Stimulated activated CD4-positive, alpha-beta T cell treated with anti-CD3 and anti-CD28 coated beads, Interleukin-1b, Interleukin-23, amount 100 ng/mL, for 4 hours (primary cell): Measurements from ENCODE around the gene C19orf81.

Source experiments
- DNase-seq, 2 donors: peaks; one replicate each; pipeline ENCODE4 v3.0.0-alpha.2; 2020; ENCODE audit warnings: low read depth in 2 of 2

Gene C19orf81

GRCh38 chr19:50629194-50629593 is 20.1 kb upstream of the C19orf81 start:
- no peak for DNase-seq

- DNase-seq, result no peak
Measured at GRCh38 chr19:50629801-50630200, 19.4 kb upstream of the C19orf81 start.

GRCh38 chr19:50632151-50632835 is 17.0 kb upstream of the C19orf81 start:
- DNase-seq, result no peak

GRCh38 chr19:50633359-50633758 is 15.9 kb upstream of the C19orf81 start:
- no peak for DNase-seq

GRCh38 chr19:50633973-50634372 is 15.3 kb upstream of the C19orf81 start:
- DNase-seq, result no peak

GRCh38 chr19:50636317-50637085 is 12.7 kb upstream of the C19orf81 start:
- DNase-seq, result no peak

GRCh38 chr19:50638600-50638999 is 10.6 kb upstream of the C19orf81 start:
- DNase-seq, result no peak

- peak; percentile 8 to 34 for DNase-seq
Measured at GRCh38 chr19:50639121-50640112, 9.8 kb upstream of the C19orf81 start, which contains the start of gene SYT3. SYT3 (minus strand) TSS chr19:50639881; CDS start chr19:50637411, 2,470 bp downstream.

- DNase-seq, result no peak
Measured at GRCh38 chr19:50640368-50640767, 8.9 kb upstream of the C19orf81 start.

- no peak for DNase-seq
Measured at GRCh38 chr19:50644315-50644915, 4.8 kb upstream of the C19orf81 start.

GRCh38 chr19:50645107-50645506 is 4.1 kb upstream of the C19orf81 start:
- DNase-seq, result no peak

GRCh38 chr19:50646074-50646807 is 3.0 kb upstream of the C19orf81 start:
- no peak for DNase-seq

GRCh38 chr19:50647879-50648615 is 1.2 kb upstream of the C19orf81 start:
- DNase-seq, result no peak

GRCh38 chr19:50648659-50649058 is 586 bp upstream of the C19orf81 start:
- no peak for DNase-seq

- no peak for DNase-seq
Measured at GRCh38 chr19:50651174-50651573, 1.9 kb downstream of the C19orf81 start.

- DNase-seq, result no peak
Measured at GRCh38 chr19:50652722-50653121, 3.5 kb downstream of the C19orf81 start.

- DNase-seq, result no peak
Measured at GRCh38 chr19:50654882-50655281, 5.6 kb downstream of the C19orf81 start.

- DNase-seq, result no peak
Measured at GRCh38 chr19:50657222-50657669, 8.0 kb downstream of the C19orf81 start.

GRCh38 chr19:50657712-50658440 is 8.6 kb downstream of the C19orf81 start:
- peak; percentile 72 to 82 for DNase-seq
